SK-N-MC (cell line): ENCODE measurements around the gene NFXL1.

Source experiments
- EZH2 ChIP-seq: fragments of 200-600 bp; sonication (generic); IDR thresholded peaks from one replicate; pipeline ENCODE4 v1.6.1; 2017; ENCODE audit warnings: antibody characterized with exemption
- FOXP2 ChIP-seq: optimal IDR thresholded peaks from 2 replicates; pipeline ENCODE3; 2011; ENCODE audit warnings: mild to moderate bottlenecking, moderate library complexity; ENCODE audit not compliant: insufficient read depth; ENCODE audit errors: extremely low read length, control extremely low read depth

- TF ChIP-seq EZH2 (no peak), FOXP2 (no peak)
Measured at GRCh38 chr4:47939456-47939855, 25.1 kb upstream of the NFXL1 start.
